Measurements from ENCODE around the gene SYNDIG1.

The SYNDIG1 gene

DNA sequence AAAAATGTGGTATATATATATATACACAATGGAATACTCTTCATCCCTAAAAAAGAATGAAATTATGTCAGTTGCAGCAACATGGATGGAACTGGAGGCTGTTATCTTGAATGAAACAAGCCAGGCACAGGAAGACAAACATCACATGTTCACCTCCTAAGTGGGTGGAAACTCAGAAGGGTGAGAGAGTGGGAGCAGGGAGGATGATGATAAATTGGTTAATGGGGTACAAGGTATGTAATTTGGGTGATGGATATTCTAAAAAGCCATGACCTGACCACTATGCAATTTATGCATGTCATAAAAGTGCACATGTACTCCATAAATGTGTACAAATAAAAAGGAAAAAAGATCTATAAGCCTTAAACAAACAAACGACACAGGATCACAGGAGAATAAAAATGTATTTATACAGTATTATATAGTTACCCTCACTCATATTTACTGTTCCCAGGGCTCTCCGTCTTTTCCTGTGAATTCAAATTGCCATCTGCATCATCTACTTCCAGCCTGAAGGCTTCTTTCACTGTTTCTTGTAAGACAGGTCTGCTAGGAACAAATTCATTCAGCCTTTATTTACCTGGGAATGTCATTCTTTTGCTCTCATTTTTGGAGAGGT, 89.8 kb downstream of the SYNDIG1 start:
- ChIA-PET POLR2A (no interaction called here), CTCF (no interaction called here)
- no peak for TF ChIP-seq FOXM1 (IDR thresholded peaks at IDR 0.05; ENCODE audit: borderline replicate concordance)
- no peak for DNase-seq (ENCODE audit: extremely low spot score)

DNA sequence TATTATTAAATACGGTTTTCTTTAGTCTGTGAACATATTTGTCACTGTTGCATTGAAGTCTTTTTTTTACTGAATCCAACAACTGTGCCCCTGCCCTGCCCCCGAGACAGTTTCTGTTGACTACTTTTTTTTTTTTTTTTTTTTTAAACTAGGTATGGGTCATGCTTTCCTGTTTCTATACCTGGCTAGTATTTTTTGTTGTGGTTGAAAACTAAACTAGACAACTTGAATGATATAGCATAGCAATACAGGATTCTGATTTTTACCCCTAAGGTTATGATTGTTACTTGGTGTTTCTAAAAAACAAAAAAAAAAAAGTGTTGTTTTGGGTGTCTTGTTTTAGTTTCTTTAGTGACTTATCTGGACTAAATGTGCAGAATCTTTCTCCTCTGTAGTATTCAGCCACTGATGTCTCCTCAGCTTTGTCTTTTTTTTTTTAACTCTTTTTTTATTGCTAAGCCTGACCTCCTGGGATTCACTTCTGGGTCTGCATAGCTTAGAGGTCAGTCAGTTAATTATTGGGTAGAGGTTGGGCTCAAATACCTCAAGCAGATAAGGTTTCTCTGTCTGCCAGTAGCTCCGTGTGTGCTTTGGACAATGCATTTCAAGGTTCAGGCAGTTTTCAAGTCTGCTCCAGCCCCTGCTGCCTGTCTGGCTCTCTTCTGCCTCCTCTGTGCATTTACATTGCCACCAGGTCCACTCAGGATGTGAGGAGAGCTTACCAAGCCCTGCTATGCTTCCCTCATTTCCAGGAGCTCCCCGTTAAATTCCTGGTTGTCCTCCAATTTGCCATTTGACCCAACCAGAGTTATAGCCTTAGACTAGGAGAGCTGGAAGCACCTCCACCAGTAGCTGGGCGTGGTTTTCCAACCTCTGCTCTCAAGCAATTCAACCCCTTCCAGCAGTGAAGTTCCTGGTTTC, 91.4 kb downstream of the SYNDIG1 start:
- ChIA-PET CTCF (no interaction called here), POLR2A (no interaction called here)
- no peak for TF ChIP-seq HDGF (IDR thresholded peaks at IDR 0.05; ENCODE audit: borderline replicate concordance)
- no peak for TF ChIP-seq LEF1 (IDR thresholded peaks at IDR 0.05; ENCODE audit: borderline replicate concordance)
- no peak for TF ChIP-seq ARNT (IDR thresholded peaks at IDR 0.05)
- TF ChIP-seq L3MBTL2 (conservative IDR thresholded peaks at IDR 0.05) = no peak
- TF ChIP-seq, protein P1, sequence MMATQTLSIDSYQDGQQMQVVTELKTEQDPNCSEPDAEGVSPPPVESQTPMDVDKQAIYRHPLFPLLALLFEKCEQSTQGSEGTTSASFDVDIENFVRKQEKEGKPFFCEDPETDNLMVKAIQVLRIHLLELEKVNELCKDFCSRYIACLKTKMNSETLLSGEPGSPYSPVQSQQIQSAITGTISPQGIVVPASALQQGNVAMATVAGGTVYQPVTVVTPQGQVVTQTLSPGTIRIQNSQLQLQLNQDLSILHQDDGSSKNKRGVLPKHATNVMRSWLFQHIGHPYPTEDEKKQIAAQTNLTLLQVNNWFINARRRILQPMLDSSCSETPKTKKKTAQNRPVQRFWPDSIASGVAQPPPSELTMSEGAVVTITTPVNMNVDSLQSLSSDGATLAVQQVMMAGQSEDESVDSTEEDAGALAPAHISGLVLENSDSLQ (IDR thresholded peaks at IDR 0.05) = no peak
- TF ChIP-seq CTBP1 (IDR thresholded peaks at IDR 0.05; ENCODE audit: borderline replicate concordance) = no peak
- no peak for TF ChIP-seq FOXK2 (IDR thresholded peaks at IDR 0.05)
- no peak for TF ChIP-seq NFRKB (IDR thresholded peaks at IDR 0.05)
- no peak for TF ChIP-seq SP1 (IDR thresholded peaks at IDR 0.05)
- TF ChIP-seq BHLHE40 (IDR thresholded peaks at IDR 0.05; ENCODE audit: borderline replicate concordance) = no peak
- TF ChIP-seq ZNF384 (IDR thresholded peaks at IDR 0.05) = no peak
- no peak for TF ChIP-seq FOXA1 (IDR thresholded peaks at IDR 0.05)

DNA sequence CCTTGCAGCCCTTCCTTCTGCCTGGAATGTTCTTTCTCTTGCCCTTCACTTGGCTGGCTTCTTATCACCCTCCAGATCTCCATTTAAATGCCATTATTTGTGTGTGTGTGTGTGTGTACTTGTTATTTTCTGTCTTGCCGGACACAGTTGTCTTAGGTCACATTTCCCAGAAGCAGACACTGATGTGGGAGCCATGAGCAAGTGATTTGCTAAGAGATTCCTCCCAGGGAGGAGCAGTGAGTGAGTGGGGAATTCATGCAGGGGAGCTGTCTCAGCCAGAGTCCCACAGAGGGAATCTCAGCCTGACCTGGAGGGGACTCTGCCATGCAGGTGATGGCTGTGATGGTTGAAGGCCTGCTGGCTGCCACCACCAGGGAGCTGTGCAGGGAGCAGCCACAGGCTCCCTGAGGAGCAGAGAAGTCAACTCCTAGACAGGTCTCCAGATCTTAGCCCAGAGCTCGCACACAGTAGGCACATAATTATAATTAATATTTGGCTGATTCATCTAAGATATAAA, 96.5 kb downstream of the SYNDIG1 start:
- TF ChIP-seq BHLHE40 (IDR thresholded peaks at IDR 0.05; ENCODE audit: borderline replicate concordance) (no peak), HDGF (IDR thresholded peaks at IDR 0.05; ENCODE audit: borderline replicate concordance) (no peak)
- no peak for DNase-seq (ENCODE audit: extremely low spot score)
- CTCF ChIA-PET = no interaction called here
- POLR2A ChIA-PET = no interaction called here

More for the DNA sequence above, 91.4 kb downstream of the SYNDIG1 start:
- DNase-seq (ENCODE audit: extremely low spot score) = no peak

DNA sequence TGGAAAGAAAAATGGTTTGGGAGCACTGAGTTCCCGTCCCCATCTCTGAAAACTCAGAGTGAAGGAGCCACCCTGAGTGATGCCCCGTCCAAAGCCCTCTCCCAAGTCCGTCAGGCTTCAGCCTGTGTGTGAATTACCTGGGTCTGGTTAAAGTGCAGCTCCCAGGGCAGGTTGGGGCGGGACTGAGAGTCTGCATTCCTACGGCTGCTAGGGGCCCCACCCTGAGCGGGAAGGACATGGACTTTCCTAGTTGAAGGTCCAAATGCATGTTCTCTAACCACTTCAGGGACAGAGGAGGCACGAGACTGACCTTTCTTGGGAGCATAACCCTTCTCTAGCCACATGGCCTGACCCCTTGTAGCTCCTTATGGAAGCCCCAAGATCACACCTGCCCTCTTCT, 97.2 kb downstream of the SYNDIG1 start:
- CTCF ChIA-PET = no interaction called here
- POLR2A ChIA-PET = no interaction called here
- TF ChIP-seq TARDBP (IDR thresholded peaks at IDR 0.05) (no peak), L3MBTL2 (conservative IDR thresholded peaks at IDR 0.05) (no peak), FOXM1 (IDR thresholded peaks at IDR 0.05; ENCODE audit: borderline replicate concordance) (no peak), CTBP1 (IDR thresholded peaks at IDR 0.05; ENCODE audit: borderline replicate concordance) (no peak), ELF4 (IDR thresholded peaks at IDR 0.05) (no peak), ARNT (IDR thresholded peaks at IDR 0.05) (no peak), HDGF (IDR thresholded peaks at IDR 0.05; ENCODE audit: borderline replicate concordance) (no peak), BHLHE40 (IDR thresholded peaks at IDR 0.05; ENCODE audit: borderline replicate concordance) (no peak)
- DNase-seq (ENCODE audit: extremely low spot score) = no peak

DNA sequence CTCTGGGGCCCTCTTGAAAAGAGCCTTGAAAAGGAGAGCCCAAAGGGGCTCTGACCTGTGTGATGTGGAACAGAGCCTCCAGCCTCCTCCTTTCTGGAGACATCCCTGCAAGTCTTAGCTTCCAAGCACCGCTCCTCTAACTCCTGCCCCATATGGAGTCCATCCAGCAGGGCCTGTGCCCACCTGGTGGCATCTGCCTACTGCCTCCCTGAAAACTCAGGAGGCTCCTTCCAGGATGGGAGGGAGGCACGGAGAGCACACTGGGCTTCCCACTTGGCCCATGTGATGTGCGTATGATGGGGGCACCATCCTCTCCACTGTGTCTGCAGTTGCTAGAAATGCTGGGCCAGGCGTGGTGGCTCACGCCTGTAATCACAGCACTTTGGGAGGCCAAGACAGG, 98.1 kb downstream of the SYNDIG1 start:
- POLR2A ChIA-PET = no interaction called here
- TF ChIP-seq SUZ12 (IDR thresholded peaks at IDR 0.05) (no peak), FOXK2 (IDR thresholded peaks at IDR 0.05) (no peak), TARDBP (IDR thresholded peaks at IDR 0.05) (no peak), NFRKB (IDR thresholded peaks at IDR 0.05) (no peak), ELF4 (IDR thresholded peaks at IDR 0.05) (no peak), L3MBTL2 (conservative IDR thresholded peaks at IDR 0.05) (no peak), FOXA1 (IDR thresholded peaks at IDR 0.05) (no peak), BHLHE40 (IDR thresholded peaks at IDR 0.05; ENCODE audit: borderline replicate concordance) (no peak), ZNF384 (IDR thresholded peaks at IDR 0.05) (no peak), FOXM1 (IDR thresholded peaks at IDR 0.05; ENCODE audit: borderline replicate concordance) (no peak), ARNT (IDR thresholded peaks at IDR 0.05) (no peak), CTBP1 (IDR thresholded peaks at IDR 0.05; ENCODE audit: borderline replicate concordance) (no peak), LEF1 (IDR thresholded peaks at IDR 0.05; ENCODE audit: borderline replicate concordance) (no peak), SP1 (IDR thresholded peaks at IDR 0.05) (no peak), HDGF (IDR thresholded peaks at IDR 0.05; ENCODE audit: borderline replicate concordance) (no peak)
- TF ChIP-seq, protein P1 (IDR thresholded peaks at IDR 0.05) = no peak
- CTCF ChIA-PET = no interaction called here
- no peak for DNase-seq (ENCODE audit: extremely low spot score)

DNA sequence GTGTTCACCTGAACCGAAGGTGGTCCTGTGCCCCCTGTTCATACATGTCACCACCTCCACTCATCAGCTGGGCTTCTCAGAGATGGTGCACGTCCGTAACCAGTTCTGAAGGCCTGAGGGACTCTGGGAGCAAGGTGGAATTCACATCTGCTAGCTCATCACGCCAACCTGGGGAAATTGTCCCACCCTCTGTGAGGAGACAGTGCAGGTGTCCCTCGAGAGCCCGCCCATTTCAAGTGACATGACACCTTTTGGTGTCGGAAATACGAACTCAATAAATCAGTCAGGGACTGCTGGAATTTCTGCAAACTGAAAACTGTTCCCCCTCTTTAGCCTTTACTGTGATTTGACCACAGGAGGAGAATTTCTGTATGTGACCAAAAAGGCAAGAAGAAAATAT, 99.4 kb downstream of the SYNDIG1 start:
- ChIA-PET POLR2A (no interaction called here), CTCF (interaction anchor here (0.5 kb wide), 1 partner anchor 35 kb away, joined by 3 read pairs; no protein-coding TSS in a partner anchor)
- no peak for DNase-seq (ENCODE audit: extremely low spot score)
- TF ChIP-seq FOXK2 (IDR thresholded peaks at IDR 0.05) (no peak), SUZ12 (IDR thresholded peaks at IDR 0.05) (no peak), TARDBP (IDR thresholded peaks at IDR 0.05) (no peak), NFRKB (IDR thresholded peaks at IDR 0.05) (no peak), FOXA1 (IDR thresholded peaks at IDR 0.05) (no peak), HDGF (IDR thresholded peaks at IDR 0.05; ENCODE audit: borderline replicate concordance) (no peak), L3MBTL2 (conservative IDR thresholded peaks at IDR 0.05) (no peak), BHLHE40 (IDR thresholded peaks at IDR 0.05; ENCODE audit: borderline replicate concordance) (no peak), FOXM1 (IDR thresholded peaks at IDR 0.05; ENCODE audit: borderline replicate concordance) (no peak), ZNF384 (IDR thresholded peaks at IDR 0.05) (no peak), CTBP1 (IDR thresholded peaks at IDR 0.05; ENCODE audit: borderline replicate concordance) (no peak), ARNT (IDR thresholded peaks at IDR 0.05) (no peak), LEF1 (IDR thresholded peaks at IDR 0.05; ENCODE audit: borderline replicate concordance) (no peak)
- TF ChIP-seq, protein P1 (IDR thresholded peaks at IDR 0.05) = no peak
